AG04450 (cell line): Measurements from ENCODE around the gene RAB36. TPM values are rescaled to one million over a fixed set of nuclear protein-coding genes. Genes with fewer than 3 reads are reported as not detected.

Source experiments
- CTCF ChIA-PET: fragments of 300-600, 350-600 bp; formaldehyde crosslinking; extraction: SDS; loops from one replicate; lab custom pipeline; 2022; ENCODE audit warnings: antibody characterized with exemption, inconsistent platforms; lab: Charles Lee
- POLR2A ChIA-PET: fragments of 350-600 bp; formaldehyde crosslinking; extraction: SDS; loops from one replicate; lab custom pipeline; 2021; ENCODE audit warnings: antibody characterized with exemption, inconsistent platforms; lab: Yijun Ruan, JAX
- DNase-seq: peaks from one replicate; pipeline ENCODE4 v3.0.0-alpha.2; 2011; ENCODE audit warnings: low read depth, low spot score
- H3K27ac ChIP-seq: one replicate; pipeline ENCODE4 v1.5.1; 2012; ENCODE audit warnings: low read depth, low read length, control low read depth
- H3K27me3 ChIP-seq: one replicate; pipeline ENCODE4 v1.6.0; 2012; ENCODE audit warnings: low read length; ENCODE audit not compliant: control insufficient read depth, insufficient read depth
- H3K4me3 ChIP-seq: 2 replicates; pipeline ENCODE4 v1.5.1; 2011; ENCODE audit warnings: mild to moderate bottlenecking, low read depth, low read length, control low read depth
- H3K9me3 ChIP-seq: 2 replicates; pipeline ENCODE4 v1.5.1; 2012; ENCODE audit warnings: low read length; ENCODE audit not compliant: control insufficient read depth, insufficient read depth
- polyA plus RNA-seq: library from polyadenylated mRNA; depleted of rRNA; stranded (reverse); fragments of >200 nt; gene quantifications from 2 replicates; pipeline ENCODE4 v1.2.3, GENCODE V29; 2011
- TF ChIP-seq, protein P1 (sequence below): IDR thresholded peaks from 2 replicates; pipeline ENCODE4 v1.5.1; 2011; ENCODE audit warnings: low read depth, low read length, control low read depth, inconsistent platforms

RAB36 gene
- polyA plus RNA-seq, 1 experiment = 2.6 TPM

- H3K27ac ChIP-seq = no peak overlapping the region
- ChIA-PET CTCF (interaction anchor here (3.0 kb wide), 1 partner anchor 161 kb away, joined by 16 read pairs; no protein-coding TSS in a partner anchor), POLR2A (no interaction called here)
- DNase-seq = no peak
- TF ChIP-seq, protein P1, sequence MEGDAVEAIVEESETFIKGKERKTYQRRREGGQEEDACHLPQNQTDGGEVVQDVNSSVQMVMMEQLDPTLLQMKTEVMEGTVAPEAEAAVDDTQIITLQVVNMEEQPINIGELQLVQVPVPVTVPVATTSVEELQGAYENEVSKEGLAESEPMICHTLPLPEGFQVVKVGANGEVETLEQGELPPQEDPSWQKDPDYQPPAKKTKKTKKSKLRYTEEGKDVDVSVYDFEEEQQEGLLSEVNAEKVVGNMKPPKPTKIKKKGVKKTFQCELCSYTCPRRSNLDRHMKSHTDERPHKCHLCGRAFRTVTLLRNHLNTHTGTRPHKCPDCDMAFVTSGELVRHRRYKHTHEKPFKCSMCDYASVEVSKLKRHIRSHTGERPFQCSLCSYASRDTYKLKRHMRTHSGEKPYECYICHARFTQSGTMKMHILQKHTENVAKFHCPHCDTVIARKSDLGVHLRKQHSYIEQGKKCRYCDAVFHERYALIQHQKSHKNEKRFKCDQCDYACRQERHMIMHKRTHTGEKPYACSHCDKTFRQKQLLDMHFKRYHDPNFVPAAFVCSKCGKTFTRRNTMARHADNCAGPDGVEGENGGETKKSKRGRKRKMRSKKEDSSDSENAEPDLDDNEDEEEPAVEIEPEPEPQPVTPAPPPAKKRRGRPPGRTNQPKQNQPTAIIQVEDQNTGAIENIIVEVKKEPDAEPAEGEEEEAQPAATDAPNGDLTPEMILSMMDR = no peak
- H3K27me3 ChIP-seq = no peaks in the 10 kb centered on the region
- H3K4me3 ChIP-seq = no peak overlapping the region
- no peaks in the 10 kb centered on the region for H3K9me3 ChIP-seq
These were observed 24.3 kb upstream of the RAB36 start for GRCh38 chr22:23121000-23121421.

DNA sequence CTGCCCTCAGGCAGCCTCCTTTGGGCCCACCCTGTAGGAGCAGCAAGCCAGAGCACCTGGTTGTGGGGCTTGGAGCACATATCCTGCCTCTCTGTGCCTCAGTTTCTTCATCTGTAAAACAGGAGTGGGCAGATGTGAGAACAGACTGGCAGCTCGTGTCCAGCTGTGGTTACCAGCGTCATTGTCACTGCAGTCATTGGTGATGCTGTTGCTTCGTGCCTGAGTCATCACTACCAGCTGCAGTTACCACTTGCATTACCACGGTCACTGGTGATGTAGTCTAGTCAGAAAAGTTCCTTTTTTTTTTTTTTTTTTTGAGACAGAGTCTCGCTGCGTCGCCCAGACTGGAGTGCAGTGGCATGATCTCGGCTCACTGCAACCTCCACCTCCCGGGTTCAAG, 23.9 kb upstream of the RAB36 start:
- no peak for DNase-seq
- no peak overlapping the region for H3K4me3 ChIP-seq
- TF ChIP-seq, protein P1 = no peak
- no peaks in the 10 kb centered on the region for H3K27me3 ChIP-seq
- POLR2A ChIA-PET = no interaction called here
- no peaks in the 10 kb centered on the region for H3K9me3 ChIP-seq
- no peak overlapping the region for H3K27ac ChIP-seq
- CTCF ChIA-PET = interaction anchor here (3.0 to 15.1 kb wide), 2 partner anchors 161 to 164 kb away, joined by 16 to 304 read pairs; no protein-coding TSS in a partner anchor

- ChIA-PET POLR2A (no interaction called here), CTCF (interaction anchor here (15.1 kb wide), 1 partner anchor 165 kb away, joined by 304 read pairs; no protein-coding TSS in a partner anchor)
- Histone ChIP-seq H3K27me3 (peaks cover 5% of the 10 kb centered on the region), H3K27ac (no peak overlapping the region), H3K9me3 (no peaks in the 10 kb centered on the region), H3K4me3 (no peak overlapping the region)
- TF ChIP-seq, protein P1 = no peak
- no peak for DNase-seq
These were observed 22.9 kb upstream of the RAB36 start for GRCh38 chr22:23122216-23122957.

- TF ChIP-seq, protein P1 = no peak
- no peak for DNase-seq
- POLR2A ChIA-PET = no interaction called here
These were observed 22.1 kb upstream of the RAB36 start for GRCh38 chr22:23122992-23123803.

More at GRCh38 chr22:23122992-23123803, 22.1 kb upstream of the RAB36 start:
- Histone ChIP-seq H3K27ac (no peak overlapping the region), H3K4me3 (no peak overlapping the region), H3K9me3 (no peaks in the 10 kb centered on the region), H3K27me3 (peaks cover 5% of the 10 kb centered on the region)
- CTCF ChIA-PET = interaction anchor here (0.6 to 15.1 kb wide), 2 partner anchors 166 to 468 kb away, joined by 3 to 304 read pairs; no protein-coding TSS in a partner anchor
